ENCODE data around the gene ELAC2.

The ELAC2 gene

DNA sequence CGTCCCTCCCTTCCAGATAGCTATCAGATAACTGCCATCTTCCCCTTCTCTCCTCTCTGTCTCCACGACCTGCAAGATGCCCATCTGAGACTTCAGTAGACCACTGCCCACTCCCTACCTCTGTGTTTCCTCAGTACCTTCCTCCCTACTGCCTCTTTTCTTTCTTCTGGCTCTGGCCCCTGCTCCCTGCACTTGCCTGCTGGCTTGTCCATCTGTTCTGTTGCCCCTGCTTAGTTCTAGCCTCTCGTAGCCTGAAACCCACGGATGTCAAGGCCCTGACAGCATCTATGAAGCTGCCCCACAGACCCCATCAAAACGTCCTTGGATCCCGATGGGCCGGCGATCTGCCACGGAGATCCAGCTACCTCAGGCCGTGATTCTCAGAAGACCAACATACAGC is 53.0 kb downstream of the ELAC2 start:
- no peak for DNase-seq (ENCODE audit: low read depth)
- H3K4me3 ChIP-seq (ENCODE audit: low read depth, low read length): no peak overlapping the region
- TF ChIP-seq, protein P1, sequence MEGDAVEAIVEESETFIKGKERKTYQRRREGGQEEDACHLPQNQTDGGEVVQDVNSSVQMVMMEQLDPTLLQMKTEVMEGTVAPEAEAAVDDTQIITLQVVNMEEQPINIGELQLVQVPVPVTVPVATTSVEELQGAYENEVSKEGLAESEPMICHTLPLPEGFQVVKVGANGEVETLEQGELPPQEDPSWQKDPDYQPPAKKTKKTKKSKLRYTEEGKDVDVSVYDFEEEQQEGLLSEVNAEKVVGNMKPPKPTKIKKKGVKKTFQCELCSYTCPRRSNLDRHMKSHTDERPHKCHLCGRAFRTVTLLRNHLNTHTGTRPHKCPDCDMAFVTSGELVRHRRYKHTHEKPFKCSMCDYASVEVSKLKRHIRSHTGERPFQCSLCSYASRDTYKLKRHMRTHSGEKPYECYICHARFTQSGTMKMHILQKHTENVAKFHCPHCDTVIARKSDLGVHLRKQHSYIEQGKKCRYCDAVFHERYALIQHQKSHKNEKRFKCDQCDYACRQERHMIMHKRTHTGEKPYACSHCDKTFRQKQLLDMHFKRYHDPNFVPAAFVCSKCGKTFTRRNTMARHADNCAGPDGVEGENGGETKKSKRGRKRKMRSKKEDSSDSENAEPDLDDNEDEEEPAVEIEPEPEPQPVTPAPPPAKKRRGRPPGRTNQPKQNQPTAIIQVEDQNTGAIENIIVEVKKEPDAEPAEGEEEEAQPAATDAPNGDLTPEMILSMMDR (IDR thresholded peaks at IDR 0.05; ENCODE audit: control insufficient read depth, extremely low read depth, insufficient read depth): no peak

DNA sequence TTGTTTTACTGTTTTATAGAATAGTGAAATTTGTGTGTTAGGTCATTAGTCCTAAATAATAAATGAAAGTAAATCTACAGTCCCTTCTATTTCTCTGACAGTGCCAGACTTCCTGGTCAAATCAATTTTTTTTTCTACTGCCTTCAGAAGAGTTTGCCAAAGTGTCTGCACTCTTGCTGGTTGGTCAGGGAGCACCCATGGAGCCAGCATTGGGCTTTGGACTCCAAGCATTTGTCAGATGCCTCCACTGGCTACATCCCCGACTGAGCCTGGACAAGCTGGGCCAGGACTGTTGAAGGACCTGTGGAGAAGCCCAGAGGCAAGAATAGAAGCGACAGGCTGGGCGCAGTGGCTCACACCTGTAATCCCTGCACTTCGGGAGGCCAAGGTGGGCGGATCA is 53.7 kb downstream of the ELAC2 start:
- no peak for DNase-seq (ENCODE audit: low read depth)
- TF ChIP-seq, protein P1 (IDR thresholded peaks at IDR 0.05; ENCODE audit: control insufficient read depth, extremely low read depth, insufficient read depth): no peak
- no peak overlapping the region for H3K4me3 ChIP-seq (ENCODE audit: low read depth, low read length)

DNA sequence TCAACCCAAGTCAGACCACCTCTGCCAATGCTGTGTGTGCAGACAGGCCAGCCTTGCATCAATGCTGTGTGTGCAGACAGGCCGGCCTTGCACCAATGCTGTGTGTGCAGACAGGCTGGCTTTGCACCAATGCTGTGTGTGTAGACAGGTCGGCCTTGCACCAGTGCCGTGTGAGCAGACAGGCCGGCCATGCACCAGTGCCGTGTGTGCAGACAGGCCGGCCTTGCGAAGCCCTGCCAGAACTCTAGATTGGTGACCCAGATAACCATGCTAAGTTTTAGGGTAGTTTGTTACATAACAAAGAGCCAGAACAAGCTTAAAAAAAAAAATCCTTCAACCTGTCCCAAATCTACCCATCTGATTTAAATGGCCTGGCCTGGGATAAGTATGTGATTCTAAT is 54.3 kb downstream of the ELAC2 start:
- DNase-seq (ENCODE audit: low read depth): no peak
- TF ChIP-seq, protein P1 (IDR thresholded peaks at IDR 0.05; ENCODE audit: control insufficient read depth, extremely low read depth, insufficient read depth): no peak
- H3K4me3 ChIP-seq (ENCODE audit: low read depth, low read length): no peak overlapping the region

DNA sequence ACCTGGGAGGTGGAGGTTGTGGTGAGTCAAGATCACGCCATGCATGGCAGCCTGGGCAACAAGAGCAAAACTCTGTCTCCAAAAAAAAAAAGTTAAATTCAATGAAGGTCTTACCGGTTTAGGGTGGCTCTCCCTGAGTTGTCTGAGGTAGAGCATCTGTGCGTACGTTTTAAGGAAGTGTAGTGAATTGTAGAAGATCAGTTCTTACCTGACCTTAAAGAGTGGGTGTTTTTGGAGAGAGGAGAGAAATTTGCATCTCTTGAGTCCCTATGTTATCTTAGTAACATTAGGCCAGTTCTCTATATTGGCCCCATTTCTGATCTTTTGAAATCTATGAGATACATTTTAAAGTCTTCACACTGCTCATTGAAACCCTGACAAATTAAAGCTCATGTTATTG is 56.2 kb downstream of the ELAC2 start:
- TF ChIP-seq, protein P1 (IDR thresholded peaks at IDR 0.05; ENCODE audit: control insufficient read depth, extremely low read depth, insufficient read depth): no peak
- no peak overlapping the region for H3K4me3 ChIP-seq (ENCODE audit: low read depth, low read length)
- no peak for DNase-seq (ENCODE audit: low read depth)

DNA sequence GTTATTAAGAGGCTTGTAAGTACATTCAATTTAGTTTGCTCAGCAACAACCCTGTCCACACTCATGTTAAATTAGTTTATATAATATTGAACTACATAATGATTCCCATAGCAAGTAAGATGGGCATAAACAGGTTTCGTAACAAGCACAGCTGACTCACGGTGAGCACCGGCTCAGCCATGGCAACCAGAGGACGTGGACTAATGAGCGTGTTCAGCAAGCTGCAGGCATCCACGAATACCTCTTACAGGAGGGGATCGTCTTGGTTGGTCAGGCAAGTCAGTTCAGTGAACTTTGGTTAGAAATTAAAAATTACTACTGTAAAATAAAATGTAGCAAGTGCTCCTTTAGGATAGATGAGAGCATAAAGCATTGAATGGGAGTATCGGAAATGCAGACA is 58.4 kb downstream of the ELAC2 start:
- TF ChIP-seq, protein P1 (IDR thresholded peaks at IDR 0.05; ENCODE audit: control insufficient read depth, extremely low read depth, insufficient read depth): no peak
- no peak for DNase-seq (ENCODE audit: low read depth)
- H3K4me3 ChIP-seq (ENCODE audit: low read depth, low read length): no peak overlapping the region

DNA sequence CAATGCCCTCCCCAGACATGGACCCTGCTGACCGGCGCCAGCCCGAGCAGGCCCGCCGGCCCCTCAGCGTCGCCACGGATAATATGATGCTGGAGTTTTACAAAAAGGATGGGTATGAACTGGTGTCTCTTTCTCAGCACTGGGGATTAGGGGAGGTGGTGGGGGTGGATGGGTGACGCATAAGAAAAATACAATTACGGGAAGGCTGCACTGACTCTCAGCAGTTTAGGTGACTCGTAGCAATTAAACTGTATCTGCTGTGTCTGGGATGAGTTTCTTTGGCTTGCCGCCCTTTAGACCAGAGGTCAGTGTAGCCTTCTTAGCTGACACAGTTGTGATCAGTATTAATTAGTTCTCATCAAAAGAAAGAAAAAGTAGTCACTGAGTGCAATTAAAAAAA is 59.0 kb downstream of the ELAC2 start:
- no peak for DNase-seq (ENCODE audit: low read depth)
- TF ChIP-seq, protein P1 (IDR thresholded peaks at IDR 0.05; ENCODE audit: control insufficient read depth, extremely low read depth, insufficient read depth): no peak
- no peak overlapping the region for H3K4me3 ChIP-seq (ENCODE audit: low read depth, low read length)

DNA sequence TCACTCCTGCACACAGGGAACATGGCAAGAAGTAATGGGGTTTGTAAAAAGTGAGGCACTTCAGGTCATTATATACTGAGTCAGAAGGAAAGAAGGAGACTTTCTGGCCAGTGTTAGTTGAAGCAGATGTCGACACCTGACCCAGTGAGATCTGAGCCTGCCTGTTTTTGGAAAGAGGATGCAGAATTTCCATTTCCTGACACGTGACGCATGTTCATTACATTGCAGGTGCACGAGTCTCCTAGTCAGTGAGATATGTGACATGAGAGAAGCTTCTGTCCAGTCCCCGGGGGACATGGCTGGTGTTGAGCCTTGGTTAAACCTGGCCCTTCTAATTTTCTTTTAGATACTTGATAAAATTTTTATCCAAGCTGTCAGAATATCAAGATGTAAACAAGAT is 62.3 kb downstream of the ELAC2 start:
- no peak for DNase-seq (ENCODE audit: low read depth)
- no peak overlapping the region for H3K4me3 ChIP-seq (ENCODE audit: low read depth, low read length)
- TF ChIP-seq, protein P1 (IDR thresholded peaks at IDR 0.05; ENCODE audit: control insufficient read depth, extremely low read depth, insufficient read depth): no peak
